OCI-LY7 (cell line): ENCODE measurements around the gene RASGRP4. TPM values are rescaled to one million over a fixed set of nuclear protein-coding genes. Genes with fewer than 3 reads are reported as not detected.
"Not testable (repeated sequence)": the region's sequence is repeated elsewhere in the genome, so short reads cannot be mapped to it uniquely, and the experiment has no call there.

Experiments
- BruUV-seq: library from RNA; stranded (reverse); fragments of 400-500 nt; replicated peaks from 2 replicates; lab custom pipeline; 2021; lab: Mats Ljungman, UMichigan
- CTCF ChIA-PET: fragments of 300-600 bp; sonication (Branson Sonifier 250); formaldehyde crosslinking; loops from one replicate; lab custom pipeline; 2022; ENCODE audit warnings: antibody characterized with exemption; ENCODE audit not compliant: unreplicated experiment; lab: Charles Lee
- POLR2A ChIA-PET: fragments of 300-600 bp; sonication (Branson Sonifier 250); formaldehyde crosslinking; loops from one replicate; lab custom pipeline; 2022; ENCODE audit warnings: antibody characterized with exemption; lab: Charles Lee
- DNase-seq: peaks from one replicate; pipeline ENCODE4 v3.0.0-alpha.2; 2015; ENCODE audit warnings: low spot score
- H2AFZ ChIP-seq: fragments of 200-600 bp; sonication (generic), shearing (Covaris generic); 2 replicates; pipeline ENCODE4 v1.6.1; 2014; ENCODE audit warnings: mild to moderate bottlenecking, antibody characterized with exemption, low read length, moderate library complexity
- H3K27ac ChIP-seq: fragments of 200-600 bp; sonication (generic); 2 replicates; pipeline ENCODE4 v1.5.1; 2014; ENCODE audit warnings: mixed run types, low read depth, mild to moderate bottlenecking, moderate library complexity, low read length, inconsistent platforms; ENCODE audit not compliant: poor library complexity, severe bottlenecking
- H3K36me3 ChIP-seq: fragments of 200-600 bp; sonication (generic); 2 replicates; pipeline ENCODE4 v1.6.1; 2014; ENCODE audit warnings: mild to moderate bottlenecking, antibody characterized with exemption, low read length, moderate library complexity, mixed read lengths; ENCODE audit not compliant: insufficient read depth
- H3K4me1 ChIP-seq: fragments of 200-600 bp; sonication (generic); 2 replicates; pipeline ENCODE4 v1.5.1; 2014; ENCODE audit warnings: mild to moderate bottlenecking, low read length; ENCODE audit not compliant: insufficient read depth, poor library complexity, severe bottlenecking
- H3K4me2 ChIP-seq: fragments of 200-600 bp; sonication (generic); 2 replicates; pipeline ENCODE4 v1.6.1; 2014; ENCODE audit warnings: mild to moderate bottlenecking, low read length
- H3K4me3 ChIP-seq: fragments of 200-600 bp; sonication (generic); 2 replicates; pipeline ENCODE4 v1.5.1; 2014; ENCODE audit warnings: mild to moderate bottlenecking, low read depth, low read length; ENCODE audit not compliant: poor library complexity, severe bottlenecking
- H3K79me2 ChIP-seq: fragments of 200-600 bp; sonication (generic); 2 replicates; pipeline ENCODE4 v1.6.1; 2016; ENCODE audit warnings: low read depth, mild to moderate bottlenecking, low read length, moderate library complexity, mixed read lengths; ENCODE audit not compliant: insufficient read depth
- H3K9me2 ChIP-seq: fragments of 200-600 bp; sonication (generic); 2 replicates; pipeline ENCODE4 v1.6.1; 2016; ENCODE audit warnings: mild to moderate bottlenecking, low read length, mixed read lengths; ENCODE audit not compliant: insufficient read depth
- H3K9me3 ChIP-seq: fragments of 200-600 bp; sonication (generic); 2 replicates; pipeline ENCODE4 v1.6.1; 2014; ENCODE audit warnings: mild to moderate bottlenecking, mixed run types, low read length, mixed read lengths
- H4K20me1 ChIP-seq: fragments of 200-600 bp; sonication (generic); 2 replicates; pipeline ENCODE4 v1.6.1; 2014; ENCODE audit warnings: mild to moderate bottlenecking, antibody characterized with exemption, low read length, moderate library complexity, mixed read lengths; ENCODE audit not compliant: insufficient read depth
- EZH2phosphoT487 ChIP-seq: fragments of 200-600 bp; sonication (generic); IDR thresholded peaks from 2 replicates; pipeline ENCODE4 v1.6.1; 2018; ENCODE audit warnings: low read depth, borderline replicate concordance, mild to moderate bottlenecking, mixed run types, antibody characterized with exemption, low read length, moderate library complexity, mixed read lengths
- intact Hi-C: fragments of 100-400 bp; cut with micrococcal nuclease; formaldehyde crosslinking; loops from one replicate; pipeline ENCODE4 v1.10.0; 2022; ENCODE audit not compliant: unreplicated experiment
- total RNA-seq, 2 experiments: library from RNA; depleted of rRNA in 1 of 2; stranded (reverse); fragments of >200 nt in 1 of 2; shearing (Covaris generic) in 1 of 2; gene quantifications; 2 replicates each; pipeline ENCODE4 v1.2.3, GENCODE V29; 2014 to 2022
- TF ChIP-seq, protein P1 (sequence below): fragments of 200-600 bp; sonication (generic); conservative IDR thresholded peaks from 2 replicates; pipeline ENCODE4 v1.5.1; 2014; ENCODE audit warnings: mild to moderate bottlenecking, antibody characterized with exemption, low read length, moderate library complexity, mixed read lengths

The RASGRP4 gene
- total RNA-seq, 2 experiments from 2014 or later, result not detected

DNA sequence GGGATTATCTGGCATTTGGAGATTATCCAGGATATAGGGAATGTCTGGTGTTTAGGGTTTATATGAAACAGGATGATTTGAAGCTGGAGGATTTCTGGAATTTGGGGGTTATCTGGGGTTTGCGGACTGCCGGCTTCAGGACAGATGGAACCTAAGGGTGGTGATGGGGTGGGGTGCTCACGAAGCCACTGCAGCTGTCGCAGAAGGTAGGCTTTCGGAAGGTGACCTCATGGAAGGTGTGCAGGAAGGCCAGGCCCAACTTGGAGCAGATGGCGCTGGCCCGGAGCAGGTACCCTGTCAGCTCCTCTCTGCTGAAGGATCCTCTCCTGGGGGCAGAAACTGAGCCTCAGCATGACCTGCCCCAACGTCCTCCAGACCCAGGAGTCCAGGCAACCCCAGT, 13.5 kb downstream of the RASGRP4 start:
- ChIA-PET CTCF (no interaction called here), POLR2A (no interaction called here)
- H3K4me2 ChIP-seq, result no peak overlapping the region
- H2AFZ ChIP-seq, result no peak overlapping the region
- no peaks in the 10 kb centered on the region for H3K9me2 ChIP-seq
- H3K9me3 ChIP-seq, result no peaks in the 10 kb centered on the region
- no peak for DNase-seq
- no peak overlapping the region for H3K27ac ChIP-seq
- H3K36me3 ChIP-seq, result no peaks in the 10 kb centered on the region
- no TSS peak for BruUV-seq
- no peak overlapping the region for H3K4me3 ChIP-seq
- H3K79me2 ChIP-seq, result no peaks in the 10 kb centered on the region
- H4K20me1 ChIP-seq, result no peaks in the 10 kb centered on the region
- TF ChIP-seq, protein P1, sequence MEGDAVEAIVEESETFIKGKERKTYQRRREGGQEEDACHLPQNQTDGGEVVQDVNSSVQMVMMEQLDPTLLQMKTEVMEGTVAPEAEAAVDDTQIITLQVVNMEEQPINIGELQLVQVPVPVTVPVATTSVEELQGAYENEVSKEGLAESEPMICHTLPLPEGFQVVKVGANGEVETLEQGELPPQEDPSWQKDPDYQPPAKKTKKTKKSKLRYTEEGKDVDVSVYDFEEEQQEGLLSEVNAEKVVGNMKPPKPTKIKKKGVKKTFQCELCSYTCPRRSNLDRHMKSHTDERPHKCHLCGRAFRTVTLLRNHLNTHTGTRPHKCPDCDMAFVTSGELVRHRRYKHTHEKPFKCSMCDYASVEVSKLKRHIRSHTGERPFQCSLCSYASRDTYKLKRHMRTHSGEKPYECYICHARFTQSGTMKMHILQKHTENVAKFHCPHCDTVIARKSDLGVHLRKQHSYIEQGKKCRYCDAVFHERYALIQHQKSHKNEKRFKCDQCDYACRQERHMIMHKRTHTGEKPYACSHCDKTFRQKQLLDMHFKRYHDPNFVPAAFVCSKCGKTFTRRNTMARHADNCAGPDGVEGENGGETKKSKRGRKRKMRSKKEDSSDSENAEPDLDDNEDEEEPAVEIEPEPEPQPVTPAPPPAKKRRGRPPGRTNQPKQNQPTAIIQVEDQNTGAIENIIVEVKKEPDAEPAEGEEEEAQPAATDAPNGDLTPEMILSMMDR, result no peak
- TF ChIP-seq EZH2phosphoT487, result no peak
- intact Hi-C loops, result no loop called here
- H3K4me1 ChIP-seq, result peaks cover 5% of the 10 kb centered on the region

DNA sequence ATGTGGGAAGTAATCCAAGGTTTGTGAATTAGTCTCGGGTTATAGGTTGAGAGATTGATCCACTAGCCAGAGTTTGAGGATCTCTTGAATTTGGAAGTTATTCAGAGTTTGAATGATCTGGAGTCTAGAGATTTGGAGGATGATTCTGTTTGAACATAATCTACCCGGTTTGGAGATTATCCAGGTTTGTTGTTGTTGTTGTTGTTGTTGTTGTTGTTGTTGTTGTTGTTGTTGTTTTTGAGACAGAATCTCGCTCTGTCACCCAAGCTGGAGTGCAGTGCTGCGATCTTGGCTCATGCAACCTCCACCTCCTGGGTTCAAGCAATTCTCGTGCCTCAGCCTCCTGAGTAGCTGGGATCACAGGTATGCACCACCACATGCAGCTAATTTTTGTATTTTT, 14.1 kb downstream of the RASGRP4 start:
- H3K9me3 ChIP-seq, H3K9me2 ChIP-seq, H2AFZ ChIP-seq, H3K4me1 ChIP-seq, CTCF ChIA-PET, H4K20me1 ChIP-seq, DNase-seq, H3K4me2 ChIP-seq, H3K4me3 ChIP-seq, BruUV-seq, POLR2A ChIA-PET, H3K27ac ChIP-seq, H3K79me2 ChIP-seq, H3K36me3 ChIP-seq, intact Hi-C loops: not testable (repeated sequence)

DNA sequence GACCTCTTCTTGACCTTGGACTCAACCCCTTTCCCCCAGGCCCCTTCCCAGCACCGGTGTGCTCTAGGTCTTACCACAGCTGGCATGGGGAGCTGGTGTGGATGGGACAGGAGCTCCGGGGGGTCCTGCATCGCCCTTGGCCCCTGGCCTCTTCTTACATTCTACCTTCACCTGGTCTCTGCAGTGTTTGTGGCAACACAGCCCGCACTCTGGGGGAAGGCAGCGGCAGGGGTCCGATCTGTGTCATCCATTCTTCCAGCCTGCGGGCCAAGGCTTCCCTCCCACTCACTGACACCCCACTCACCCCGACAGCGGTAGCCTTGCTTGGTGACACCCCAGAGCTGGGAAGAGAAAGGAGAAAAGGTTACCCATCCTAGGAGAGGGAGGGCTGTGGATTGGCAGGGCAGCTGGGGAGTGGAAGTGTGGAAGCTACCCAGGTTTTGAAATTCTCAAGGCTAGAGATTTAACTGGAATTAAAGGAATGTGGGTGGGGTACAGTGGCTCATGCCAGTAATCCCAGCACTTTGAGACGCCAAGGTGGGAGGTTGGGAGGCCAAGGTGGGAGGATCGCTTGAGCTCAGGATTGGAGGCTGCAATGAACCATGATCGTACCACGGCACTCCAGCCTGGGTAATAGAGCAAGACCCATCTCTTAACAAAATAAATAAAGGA, 14.8 kb downstream of the RASGRP4 start:
- Histone ChIP-seq H3K4me1 (no peaks in the 10 kb centered on the region), H2AFZ (no peak overlapping the region), H3K4me2 (no peak overlapping the region), H3K27ac (no peak overlapping the region), H3K9me2 (no peaks in the 10 kb centered on the region), H3K79me2 (no peaks in the 10 kb centered on the region), H3K9me3 (no peaks in the 10 kb centered on the region), H4K20me1 (no peaks in the 10 kb centered on the region), H3K4me3 (no peak overlapping the region), H3K36me3 (peaks cover 7% of the 10 kb centered on the region; the same call in 1 of the 2 replicates)
- ChIA-PET CTCF (no interaction called here), POLR2A (interaction anchor here (0.6 kb wide), 1 partner anchor 331 kb away, joined by 6 read pairs; no protein-coding TSS in a partner anchor)
- no TSS peak for BruUV-seq
- intact Hi-C loops, result no loop called here
- TF ChIP-seq, protein P1, result no peak
- no peak for TF ChIP-seq EZH2phosphoT487
- DNase-seq, result no peak

DNA sequence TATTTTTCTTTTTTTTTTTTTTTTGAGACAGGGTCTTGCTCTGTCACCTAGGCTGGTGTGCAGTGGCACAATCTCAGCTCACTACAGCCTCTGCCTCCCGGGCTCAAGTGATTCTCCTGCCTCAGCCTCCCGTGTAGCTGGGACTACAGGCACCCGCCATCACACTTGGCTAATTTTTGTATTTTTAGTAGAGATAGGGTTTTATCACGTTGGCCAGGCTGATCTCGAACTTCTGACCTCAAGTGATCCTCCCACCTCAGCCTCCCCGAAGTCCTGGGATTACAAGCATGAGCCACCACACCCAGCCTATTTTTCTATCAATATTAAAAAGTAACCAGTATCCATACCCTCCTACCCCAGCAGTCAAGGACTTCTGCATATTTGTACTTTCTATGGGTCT, 15.6 kb downstream of the RASGRP4 start:
- H3K4me3 ChIP-seq, H3K36me3 ChIP-seq, BruUV-seq, H4K20me1 ChIP-seq, H3K9me2 ChIP-seq, H3K9me3 ChIP-seq, H3K27ac ChIP-seq, H3K4me2 ChIP-seq, H3K4me1 ChIP-seq, H3K79me2 ChIP-seq, CTCF ChIA-PET, H2AFZ ChIP-seq, intact Hi-C loops, DNase-seq: not testable (repeated sequence)
- POLR2A ChIA-PET, result interaction anchor here (0.6 to 0.7 kb wide), 2 partner anchors 12 to 319 kb away, joined by 4 read pairs; no protein-coding TSS in a partner anchor
